Loucy (cell line): ENCODE measurements around the gene FICD.

Source experiments
- H2AFZ ChIP-seq: fragments of 200-600 bp; sonication (generic); 2 replicates; pipeline ENCODE4 v1.6.0; 2016; ENCODE audit warnings: antibody characterized with exemption, mild to moderate bottlenecking, low read length, moderate library complexity
- H3F3A ChIP-seq: fragments of 200-600 bp; 2 replicates; pipeline ENCODE4 v1.6.0; 2016; ENCODE audit warnings: antibody characterized with exemption, low read depth, mild to moderate bottlenecking
- H3K27me3 ChIP-seq: fragments of 200-600 bp; sonication (generic); 2 replicates; pipeline ENCODE4 v1.6.1; 2014; ENCODE audit warnings: low read length, mild to moderate bottlenecking; ENCODE audit not compliant: insufficient read depth, poor library complexity, severe bottlenecking
- H3K36me3 ChIP-seq: fragments of 200-600 bp; sonication (generic); 2 replicates; pipeline ENCODE4 v1.6.1; 2016; ENCODE audit warnings: low read length; ENCODE audit not compliant: insufficient read depth
- H3K4me1 ChIP-seq: fragments of 200-600 bp; sonication (generic); 2 replicates; pipeline ENCODE4 v1.5.1; 2014; ENCODE audit warnings: low read length, mild to moderate bottlenecking; ENCODE audit not compliant: insufficient read depth, poor library complexity, severe bottlenecking
- H3K4me2 ChIP-seq: fragments of 200-600 bp; sonication (generic); 2 replicates; pipeline ENCODE4 v1.6.0; 2014; ENCODE audit warnings: antibody characterized with exemption, low read length, low read depth, mild to moderate bottlenecking; ENCODE audit not compliant: poor library complexity, severe bottlenecking
- H3K4me3 ChIP-seq: fragments of 200-600 bp; sonication (generic); 2 replicates; pipeline ENCODE4 v1.5.1; 2014; ENCODE audit warnings: low read length, mild to moderate bottlenecking, mixed read lengths; ENCODE audit not compliant: poor library complexity, severe bottlenecking
- H3K79me2 ChIP-seq: fragments of 200-600 bp; sonication (generic); 2 replicates; pipeline ENCODE4 v1.6.1; 2014; ENCODE audit warnings: low read length; ENCODE audit not compliant: insufficient read depth
- H3K9ac ChIP-seq: fragments of 200-600 bp; sonication (generic); 2 replicates; pipeline ENCODE4 v1.6.0; 2014; ENCODE audit warnings: mild to moderate bottlenecking, low read depth, low read length, moderate library complexity; ENCODE audit not compliant: poor library complexity, severe bottlenecking
- H3K9me2 ChIP-seq: fragments of 200-600 bp; sonication (generic); replicated peaks from 2 replicates; pipeline ENCODE4 v1.6.1; 2016; ENCODE audit warnings: low read depth, low read length, mixed read lengths
- H3K9me3 ChIP-seq: fragments of 200-600 bp; sonication (generic); 2 replicates; pipeline ENCODE4 v1.6.1; 2014; ENCODE audit warnings: mild to moderate bottlenecking, antibody characterized with exemption, low read length, low read depth; ENCODE audit not compliant: insufficient read depth
- H4K20me1 ChIP-seq: fragments of 200-600 bp; sonication (generic); 2 replicates; pipeline ENCODE4 v1.6.0; 2014; ENCODE audit warnings: antibody characterized with exemption, low read length, mild to moderate bottlenecking; ENCODE audit not compliant: insufficient read depth, poor library complexity, severe bottlenecking
- CTCF ChIP-seq: fragments of 200-600 bp; sonication (generic); conservative IDR thresholded peaks from 2 replicates; pipeline ENCODE4 v1.5.1; 2014; ENCODE audit warnings: mild to moderate bottlenecking, antibody characterized with exemption, low read length
- EZH2phosphoT487 ChIP-seq: fragments of 200-600 bp; IDR thresholded peaks from 2 replicates; pipeline ENCODE4 v1.6.1; 2018; ENCODE audit warnings: antibody characterized with exemption, mild to moderate bottlenecking, moderate library complexity, borderline replicate concordance

The FICD gene

GRCh38 chr12:108519558-108519957 lies 4.5 kb downstream of the FICD start:
- no peak overlapping the region for H3K4me2 ChIP-seq
- H3K27me3 ChIP-seq = no peaks in the 10 kb centered on the region
- H3K36me3 ChIP-seq = peaks cover 66% of the 10 kb centered on the region; the same call in 1 of the 2 replicates
- no peak overlapping the region for H2AFZ ChIP-seq
- no peak overlapping the region for H3K9ac ChIP-seq
- H3K4me1 ChIP-seq = peaks cover 11% of the 10 kb centered on the region
- H3K4me3 ChIP-seq = no peak overlapping the region
- peak; percentile 36 for TF ChIP-seq CTCF
- no peak for TF ChIP-seq EZH2phosphoT487
- H3F3A ChIP-seq = no peaks in the 10 kb centered on the region
- no peaks in the 10 kb centered on the region for H3K9me3 ChIP-seq
- H3K79me2 ChIP-seq = peaks cover 15% of the 10 kb centered on the region
- no peaks in the 10 kb centered on the region for H4K20me1 ChIP-seq
- no peaks in the 10 kb centered on the region for H3K9me2 ChIP-seq

GRCh38 chr12:108523365-108523764 lies 8.3 kb downstream of the FICD start:
- Histone ChIP-seq H3K9ac (no peak overlapping the region), H3K4me2 (no peak overlapping the region)

GRCh38 chr12:108525681-108526080 lies 10.6 kb downstream of the FICD start:
- Histone ChIP-seq H3K36me3 (peaks cover 97% of the 10 kb centered on the region; the same call in 1 of the 2 replicates), H3F3A (no peaks in the 10 kb centered on the region), H4K20me1 (no peaks in the 10 kb centered on the region), H3K79me2 (no peaks in the 10 kb centered on the region), H2AFZ (no peak overlapping the region), H3K27me3 (no peaks in the 10 kb centered on the region), H3K4me3 (no peak overlapping the region), H3K9me2 (no peaks in the 10 kb centered on the region), H3K9me3 (no peaks in the 10 kb centered on the region), H3K9ac (no peak overlapping the region), H3K4me2 (no peak overlapping the region), H3K4me1 (no peaks in the 10 kb centered on the region)
- TF ChIP-seq EZH2phosphoT487 = no peak
- no peak for TF ChIP-seq CTCF

More at GRCh38 chr12:108523365-108523764, 8.3 kb downstream of the FICD start:
- Histone ChIP-seq H3K4me3 (no peak overlapping the region), H3K4me1 (no peaks in the 10 kb centered on the region), H3K9me2 (no peaks in the 10 kb centered on the region), H3K9me3 (no peaks in the 10 kb centered on the region), H3K36me3 (peaks cover 100% of the 10 kb centered on the region; the same call in 1 of the 2 replicates), H2AFZ (no peak overlapping the region), H3K27me3 (no peaks in the 10 kb centered on the region), H4K20me1 (no peaks in the 10 kb centered on the region), H3F3A (no peaks in the 10 kb centered on the region), H3K79me2 (no peaks in the 10 kb centered on the region)
- TF ChIP-seq CTCF (no peak), EZH2phosphoT487 (no peak)
